Neural cell (in vitro differentiated cells): ENCODE measurements around the gene SLFN11. TPM values are rescaled to one million over a fixed set of nuclear protein-coding genes. Genes with fewer than 3 reads are reported as not detected.

ENCODE experiments used
- H2AFZ ChIP-seq: fragments of 200-600, 300-800 bp; sonication (generic), shearing (Covaris generic); 2 replicates; pipeline ENCODE4 v1.6.0; 2014; ENCODE audit warnings: low read depth, mild to moderate bottlenecking, antibody characterized with exemption, low read length, moderate library complexity
- H3F3A ChIP-seq: fragments of 200-600 bp; shearing (Covaris generic); 2 replicates; pipeline ENCODE4 v1.6.1; 2016; ENCODE audit warnings: mild to moderate bottlenecking, moderate library complexity, mixed read lengths, antibody characterized with exemption, low read length; ENCODE audit not compliant: insufficient read depth, poor library complexity, severe bottlenecking
- H3K27ac ChIP-seq: fragments of 200-600, 300-800 bp; sonication (generic), shearing (Covaris generic); 2 replicates; pipeline ENCODE4 v1.5.1; 2014; ENCODE audit warnings: mild to moderate bottlenecking, low read length, moderate library complexity
- H3K27me3 ChIP-seq: fragments of 300-800, 200-600 bp; sonication (generic), shearing (Covaris generic); 2 replicates; pipeline ENCODE4 v1.6.0; 2014; ENCODE audit warnings: mild to moderate bottlenecking, low read depth, low read length, moderate library complexity; ENCODE audit not compliant: insufficient read depth
- H3K36me3 ChIP-seq: fragments of 300-800, 200-600 bp; sonication (generic), shearing (Covaris generic); 2 replicates; pipeline ENCODE4 v1.5.1; 2014; ENCODE audit warnings: mild to moderate bottlenecking, antibody characterized with exemption, low read length, moderate library complexity; ENCODE audit not compliant: insufficient read depth
- H3K4me2 ChIP-seq: fragments of 300-800, 200-600 bp; sonication (generic), shearing (Covaris generic); 2 replicates; pipeline ENCODE4 v1.6.0; 2014; ENCODE audit warnings: mild to moderate bottlenecking, low read length
- H3K4me3 ChIP-seq: fragments of 300-800, 200-600 bp; sonication (generic), shearing (Covaris generic); 2 replicates; pipeline ENCODE4 v1.5.1; 2014; ENCODE audit warnings: mild to moderate bottlenecking, low read length, moderate library complexity
- H3K79me2 ChIP-seq: fragments of 200-600 bp; shearing (Covaris generic); replicated peaks from 2 replicates; pipeline ENCODE4 v1.6.0; 2014; ENCODE audit warnings: mild to moderate bottlenecking, low read length, moderate library complexity; ENCODE audit not compliant: insufficient read depth
- H3K9ac ChIP-seq: fragments of 300-800, 200-600 bp; sonication (generic), shearing (Covaris generic); 2 replicates; pipeline ENCODE4 v1.6.1; 2016; ENCODE audit warnings: mild to moderate bottlenecking, low read length, mixed read lengths
- H3K9me2 ChIP-seq: fragments of 200-600 bp; shearing (Covaris generic); 2 replicates; pipeline ENCODE4 v1.6.1; 2016; ENCODE audit warnings: mild to moderate bottlenecking, low read length, mixed read lengths; ENCODE audit not compliant: insufficient read depth
- H3K9me3 ChIP-seq: fragments of 200-600, 300-800 bp; sonication (generic), shearing (Covaris generic); 2 replicates; pipeline ENCODE4 v1.6.1; 2016; ENCODE audit warnings: mild to moderate bottlenecking, mixed run types, low read length, moderate library complexity, mixed read lengths
- H4K20me1 ChIP-seq: fragments of 200-600 bp; shearing (Covaris generic); 2 replicates; pipeline ENCODE4 v1.6.1; 2016; ENCODE audit warnings: mild to moderate bottlenecking, mixed run types; ENCODE audit not compliant: insufficient read depth
- EP300 ChIP-seq: fragments of 450-650 bp; conservative IDR thresholded peaks from 2 replicates; pipeline ENCODE4 v1.6.1; 2014; ENCODE audit warnings: antibody characterized with exemption, mild to moderate bottlenecking, moderate library complexity; ENCODE audit not compliant: poor library complexity, severe bottlenecking
- EZH2 ChIP-seq: fragments of 200-600, 300-800 bp; shearing (Covaris generic), sonication (generic); IDR thresholded peaks from 2 replicates; pipeline ENCODE4 v1.6.1; 2014; ENCODE audit warnings: antibody characterized with exemption, low read length, borderline replicate concordance, mild to moderate bottlenecking; ENCODE audit not compliant: insufficient read depth, poor library complexity, severe bottlenecking
- MXI1 ChIP-seq: fragments of 450-650 bp; conservative IDR thresholded peaks from 2 replicates; pipeline ENCODE4 v1.6.1; 2014; ENCODE audit warnings: antibody characterized with exemption, mild to moderate bottlenecking; ENCODE audit not compliant: poor library complexity, severe bottlenecking
- POLR2AphosphoS5 ChIP-seq: IDR thresholded peaks from 2 replicates; pipeline ENCODE4 v1.6.1; 2012
- RAD21 ChIP-seq: fragments of 450-650 bp; conservative IDR thresholded peaks from 2 replicates; pipeline ENCODE4 v1.6.1; 2014; ENCODE audit warnings: antibody characterized with exemption, mild to moderate bottlenecking, moderate library complexity
- SMC3 ChIP-seq: fragments of 450-650 bp; conservative IDR thresholded peaks from 2 replicates; pipeline ENCODE4 v1.6.1; 2014; ENCODE audit warnings: antibody characterized with exemption, mild to moderate bottlenecking, moderate library complexity; ENCODE audit not compliant: poor library complexity
- TAF1 ChIP-seq: IDR thresholded peaks from 2 replicates; pipeline ENCODE4 v1.6.1; 2012; ENCODE audit warnings: low read depth
- polyA plus RNA-seq: library from polyadenylated mRNA; depleted of rRNA; stranded (reverse); fragments of >200 nt; gene quantifications from 2 replicates; pipeline ENCODE4 v1.2.3, GENCODE V29; 2014
- TF ChIP-seq, protein P1 (sequence below): IDR thresholded peaks from 2 replicates; pipeline ENCODE4 v1.6.1; 2012; ENCODE audit warnings: borderline replicate concordance
- TF ChIP-seq, protein P2 (sequence below): fragments of 450-650 bp; IDR thresholded peaks from 2 replicates; pipeline ENCODE4 v1.5.1; 2014; ENCODE audit warnings: antibody characterized with exemption, mild to moderate bottlenecking, moderate library complexity; ENCODE audit not compliant: poor library complexity, severe bottlenecking

SLFN11 gene
- polyA plus RNA-seq, 1 donor from 2014 or later: not detected

DNA sequence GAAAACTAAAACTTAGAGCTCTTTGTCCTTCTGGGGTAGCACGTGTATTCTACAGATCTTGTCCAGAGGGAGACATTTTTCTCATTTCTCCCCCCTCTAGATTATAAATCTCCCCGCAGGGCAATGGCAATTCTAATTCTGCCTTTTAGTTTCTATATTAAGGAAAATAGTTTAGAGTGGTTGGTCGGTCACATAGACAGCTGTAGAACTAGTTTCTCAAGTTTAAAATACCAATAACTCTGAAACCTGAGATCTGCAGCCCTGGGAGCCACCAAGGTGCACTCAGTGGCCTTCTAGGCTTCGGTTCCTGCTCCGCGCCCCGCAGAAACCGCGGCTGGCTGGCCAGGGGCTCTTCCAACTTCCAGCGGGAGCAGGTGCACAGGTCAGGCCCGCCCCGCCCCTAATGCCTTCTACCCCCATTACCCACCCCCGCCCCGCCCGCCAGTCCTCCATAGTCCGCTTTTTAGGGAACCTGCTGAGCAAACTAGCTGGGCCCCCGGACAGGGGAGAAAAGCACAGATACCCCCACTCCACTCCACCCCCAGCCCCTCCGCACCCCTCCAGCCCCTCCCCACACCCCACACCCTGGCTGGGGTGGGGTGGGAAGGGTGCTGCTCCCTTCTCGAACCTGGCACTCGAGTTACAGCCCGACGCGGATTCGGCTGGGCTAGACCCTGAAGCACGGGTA lies 431 bp downstream of the SLFN11 start (continued):
- TF ChIP-seq, protein P1, sequence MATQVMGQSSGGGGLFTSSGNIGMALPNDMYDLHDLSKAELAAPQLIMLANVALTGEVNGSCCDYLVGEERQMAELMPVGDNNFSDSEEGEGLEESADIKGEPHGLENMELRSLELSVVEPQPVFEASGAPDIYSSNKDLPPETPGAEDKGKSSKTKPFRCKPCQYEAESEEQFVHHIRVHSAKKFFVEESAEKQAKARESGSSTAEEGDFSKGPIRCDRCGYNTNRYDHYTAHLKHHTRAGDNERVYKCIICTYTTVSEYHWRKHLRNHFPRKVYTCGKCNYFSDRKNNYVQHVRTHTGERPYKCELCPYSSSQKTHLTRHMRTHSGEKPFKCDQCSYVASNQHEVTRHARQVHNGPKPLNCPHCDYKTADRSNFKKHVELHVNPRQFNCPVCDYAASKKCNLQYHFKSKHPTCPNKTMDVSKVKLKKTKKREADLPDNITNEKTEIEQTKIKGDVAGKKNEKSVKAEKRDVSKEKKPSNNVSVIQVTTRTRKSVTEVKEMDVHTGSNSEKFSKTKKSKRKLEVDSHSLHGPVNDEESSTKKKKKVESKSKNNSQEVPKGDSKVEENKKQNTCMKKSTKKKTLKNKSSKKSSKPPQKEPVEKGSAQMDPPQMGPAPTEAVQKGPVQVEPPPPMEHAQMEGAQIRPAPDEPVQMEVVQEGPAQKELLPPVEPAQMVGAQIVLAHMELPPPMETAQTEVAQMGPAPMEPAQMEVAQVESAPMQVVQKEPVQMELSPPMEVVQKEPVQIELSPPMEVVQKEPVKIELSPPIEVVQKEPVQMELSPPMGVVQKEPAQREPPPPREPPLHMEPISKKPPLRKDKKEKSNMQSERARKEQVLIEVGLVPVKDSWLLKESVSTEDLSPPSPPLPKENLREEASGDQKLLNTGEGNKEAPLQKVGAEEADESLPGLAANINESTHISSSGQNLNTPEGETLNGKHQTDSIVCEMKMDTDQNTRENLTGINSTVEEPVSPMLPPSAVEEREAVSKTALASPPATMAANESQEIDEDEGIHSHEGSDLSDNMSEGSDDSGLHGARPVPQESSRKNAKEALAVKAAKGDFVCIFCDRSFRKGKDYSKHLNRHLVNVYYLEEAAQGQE: no peak

DNA sequence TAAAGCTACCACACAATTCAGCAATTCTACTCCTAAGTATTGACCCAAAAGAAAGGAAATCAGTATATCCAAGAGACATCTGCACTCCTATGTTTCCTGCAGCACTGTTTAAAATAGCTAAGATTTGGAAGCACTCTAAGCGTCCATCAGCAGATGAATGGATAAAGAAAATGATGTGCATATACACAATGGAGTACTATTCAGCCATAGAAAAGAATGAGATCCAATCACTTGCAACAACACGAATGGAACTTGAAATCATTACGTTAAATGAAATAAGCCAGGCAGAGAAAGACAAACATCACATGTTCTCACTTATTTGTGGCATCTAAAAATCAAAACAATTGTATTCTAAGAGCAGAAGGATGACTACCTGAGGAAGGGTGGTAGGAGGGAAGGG lies 1.5 kb downstream of the SLFN11 start:
- no peaks in the 10 kb centered on the region for H3F3A ChIP-seq

More for the DNA sequence above, 1.5 kb downstream of the SLFN11 start:
- Histone ChIP-seq H3K9me3 (peaks cover 9% of the 10 kb centered on the region), H3K27me3 (peaks cover 62% of the 10 kb centered on the region), H3K27ac (no peak overlapping the region), H3K36me3 (no peaks in the 10 kb centered on the region), H2AFZ (no peak overlapping the region), H3K9ac (no peak overlapping the region), H4K20me1 (no peaks in the 10 kb centered on the region), H3K4me3 (no peak overlapping the region), H3K4me2 (no peak overlapping the region), H3K9me2 (no peaks in the 10 kb centered on the region), H3K79me2 (no peaks in the 10 kb centered on the region)
- TF ChIP-seq MXI1: no peak
- TF ChIP-seq, protein P2, sequence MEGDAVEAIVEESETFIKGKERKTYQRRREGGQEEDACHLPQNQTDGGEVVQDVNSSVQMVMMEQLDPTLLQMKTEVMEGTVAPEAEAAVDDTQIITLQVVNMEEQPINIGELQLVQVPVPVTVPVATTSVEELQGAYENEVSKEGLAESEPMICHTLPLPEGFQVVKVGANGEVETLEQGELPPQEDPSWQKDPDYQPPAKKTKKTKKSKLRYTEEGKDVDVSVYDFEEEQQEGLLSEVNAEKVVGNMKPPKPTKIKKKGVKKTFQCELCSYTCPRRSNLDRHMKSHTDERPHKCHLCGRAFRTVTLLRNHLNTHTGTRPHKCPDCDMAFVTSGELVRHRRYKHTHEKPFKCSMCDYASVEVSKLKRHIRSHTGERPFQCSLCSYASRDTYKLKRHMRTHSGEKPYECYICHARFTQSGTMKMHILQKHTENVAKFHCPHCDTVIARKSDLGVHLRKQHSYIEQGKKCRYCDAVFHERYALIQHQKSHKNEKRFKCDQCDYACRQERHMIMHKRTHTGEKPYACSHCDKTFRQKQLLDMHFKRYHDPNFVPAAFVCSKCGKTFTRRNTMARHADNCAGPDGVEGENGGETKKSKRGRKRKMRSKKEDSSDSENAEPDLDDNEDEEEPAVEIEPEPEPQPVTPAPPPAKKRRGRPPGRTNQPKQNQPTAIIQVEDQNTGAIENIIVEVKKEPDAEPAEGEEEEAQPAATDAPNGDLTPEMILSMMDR: no peak
- no peak for TF ChIP-seq EZH2
- TF ChIP-seq TAF1: no peak
- TF ChIP-seq RAD21: no peak
- TF ChIP-seq, protein P1: no peak
- no peak for TF ChIP-seq EP300
- no peak for TF ChIP-seq POLR2AphosphoS5
- no peak for TF ChIP-seq SMC3
